ENCODE data around the gene STIM1. TPM values are rescaled to one million over a fixed set of nuclear protein-coding genes. Genes with fewer than 3 reads are reported as not detected.
A peak's percentile ranks its signal among the peaks of the same experiment; 100 is the strongest.

The STIM1 gene
- total and polyA plus RNA-seq, 7 donors: 52.1 to 147 (median 109) TPM

DNA sequence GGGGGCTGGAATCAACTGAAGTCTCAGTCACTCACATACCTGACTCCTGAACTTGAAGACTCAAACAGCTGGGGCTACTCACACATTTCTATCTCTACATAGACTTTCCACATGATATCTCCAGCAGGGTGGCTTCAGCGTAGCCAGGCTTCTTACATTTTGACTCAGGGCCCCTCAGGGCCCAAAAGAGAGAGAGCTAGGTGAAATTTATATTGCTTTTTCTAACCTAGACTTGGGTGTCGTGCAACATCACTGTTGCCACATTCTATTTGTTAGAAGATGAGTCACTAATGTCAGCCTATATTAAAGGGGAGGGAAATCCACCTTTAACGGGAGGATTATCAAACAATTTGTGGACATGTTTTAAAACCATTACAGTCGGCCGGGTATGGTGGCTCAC is 167.2 kb downstream of the STIM1 start:
- DNase-seq (no peak), ATAC-seq (peak in 1 of 4 donors; percentile 26)
- no peaks in the 10 kb centered on the region for H3K36me3 ChIP-seq (ENCODE audit: insufficient read depth in 1 of 2, low read depth in 1 of 2)
- H3K4me1 ChIP-seq: peaks cover 32% of the 10 kb centered on the region
- no peak overlapping the region for H3K4me3 ChIP-seq
- no peaks in the 10 kb centered on the region for H3K27me3 ChIP-seq (ENCODE audit: insufficient read depth in 3 of 3, low read length in 2 of 3)
- 92 to 93% (median 92%) methylated on average over 5 of the region's 5 CpGs for WGBS, 3 donors
- no peak overlapping the region for H3K27ac ChIP-seq
- no peaks in the 10 kb centered on the region for H3K9me3 ChIP-seq
- TF ChIP-seq, protein P1, sequence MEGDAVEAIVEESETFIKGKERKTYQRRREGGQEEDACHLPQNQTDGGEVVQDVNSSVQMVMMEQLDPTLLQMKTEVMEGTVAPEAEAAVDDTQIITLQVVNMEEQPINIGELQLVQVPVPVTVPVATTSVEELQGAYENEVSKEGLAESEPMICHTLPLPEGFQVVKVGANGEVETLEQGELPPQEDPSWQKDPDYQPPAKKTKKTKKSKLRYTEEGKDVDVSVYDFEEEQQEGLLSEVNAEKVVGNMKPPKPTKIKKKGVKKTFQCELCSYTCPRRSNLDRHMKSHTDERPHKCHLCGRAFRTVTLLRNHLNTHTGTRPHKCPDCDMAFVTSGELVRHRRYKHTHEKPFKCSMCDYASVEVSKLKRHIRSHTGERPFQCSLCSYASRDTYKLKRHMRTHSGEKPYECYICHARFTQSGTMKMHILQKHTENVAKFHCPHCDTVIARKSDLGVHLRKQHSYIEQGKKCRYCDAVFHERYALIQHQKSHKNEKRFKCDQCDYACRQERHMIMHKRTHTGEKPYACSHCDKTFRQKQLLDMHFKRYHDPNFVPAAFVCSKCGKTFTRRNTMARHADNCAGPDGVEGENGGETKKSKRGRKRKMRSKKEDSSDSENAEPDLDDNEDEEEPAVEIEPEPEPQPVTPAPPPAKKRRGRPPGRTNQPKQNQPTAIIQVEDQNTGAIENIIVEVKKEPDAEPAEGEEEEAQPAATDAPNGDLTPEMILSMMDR (IDR thresholded peaks at IDR 0.05): no peak
- intact Hi-C loops (cut with DNase I): no loop called here

DNA sequence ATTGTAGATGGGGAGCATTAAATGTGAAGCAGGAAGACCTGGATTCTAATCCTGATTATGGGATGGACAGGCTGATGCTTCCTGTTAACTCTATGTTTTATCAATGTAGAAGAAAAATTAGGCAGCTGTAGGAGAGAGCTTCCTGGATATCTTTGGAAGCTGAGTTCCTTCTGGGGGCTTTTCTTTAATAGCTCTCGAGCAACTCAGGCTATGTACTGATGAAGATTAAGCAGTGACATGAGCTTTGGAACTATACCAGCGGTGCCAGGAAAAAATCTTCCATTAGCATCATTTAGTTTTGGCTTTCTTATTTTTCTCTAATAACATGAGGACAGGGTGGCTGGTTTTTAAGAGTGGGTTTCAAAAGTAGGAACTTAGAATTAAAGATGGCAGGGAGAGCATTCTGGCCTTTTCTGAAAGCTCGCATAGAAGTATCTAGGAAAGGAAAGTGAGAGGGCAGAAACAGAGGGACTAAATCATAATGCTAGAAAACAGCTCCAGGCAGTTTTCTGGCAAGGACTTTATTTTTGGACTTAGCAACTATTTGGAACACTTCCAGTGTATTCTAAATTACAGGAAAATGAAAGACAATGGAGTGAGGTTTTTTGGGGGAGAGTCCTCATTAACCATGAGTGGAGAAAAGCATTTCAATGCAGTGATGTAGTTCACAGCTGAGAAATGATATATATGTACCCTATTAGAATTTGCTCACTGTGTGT is 169.9 kb downstream of the STIM1 start:
- WGBS, 3 donors: 16 to 21% (median 17%) methylated on average over 3 of the region's 3 CpGs
- peak overlapping the region; percentile 23 for H3K4me3 ChIP-seq
- intact Hi-C loops (cut with DNase I): no loop called here
- DNase-seq (no peak), ATAC-seq (peak in 2 of 4 donors; percentile 23 to 43)
- H3K27ac ChIP-seq: peak overlapping the region; percentile 72
- H3K9me3 ChIP-seq: no peaks in the 10 kb centered on the region
- H3K27me3 ChIP-seq (ENCODE audit: insufficient read depth in 3 of 3, low read length in 2 of 3): no peaks in the 10 kb centered on the region
- peaks cover 36% of the 10 kb centered on the region for H3K4me1 ChIP-seq
- TF ChIP-seq, protein P1 (IDR thresholded peaks at IDR 0.05): no peak
- H3K36me3 ChIP-seq (ENCODE audit: insufficient read depth in 1 of 2, low read depth in 1 of 2): no peaks in the 10 kb centered on the region

DNA sequence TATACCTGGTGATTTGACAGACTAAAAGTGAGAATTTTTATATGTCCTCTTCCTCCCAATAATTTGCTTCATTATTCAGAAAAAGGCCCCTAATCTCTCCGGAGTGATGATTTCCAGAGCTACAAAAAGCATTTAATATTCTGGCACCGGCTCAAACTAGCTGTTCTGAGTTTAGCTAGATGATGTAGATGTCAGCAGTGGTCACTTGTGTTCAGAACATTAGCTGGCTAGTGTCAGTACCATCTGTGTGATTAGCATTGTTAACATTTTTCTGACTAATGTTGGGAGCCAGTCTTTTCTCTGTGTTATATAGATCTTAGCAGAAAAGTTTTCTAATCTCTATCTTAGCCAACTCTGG is 170.5 kb downstream of the STIM1 start:
- WGBS, 3 donors: 1 to 8% (median 4%) methylated on average over 2 of the region's 2 CpGs
- H3K36me3 ChIP-seq (ENCODE audit: insufficient read depth in 1 of 2, low read depth in 1 of 2): no peaks in the 10 kb centered on the region
- H3K27ac ChIP-seq: peak overlapping the region; percentile 72
- ATAC-seq (peak; percentile 57 to 80 (median 66)), DNase-seq (no peak)
- no peaks in the 10 kb centered on the region for H3K9me3 ChIP-seq
- peak overlapping the region; percentile 23 for H3K4me3 ChIP-seq
- intact Hi-C loops (cut with DNase I): no loop called here
- peaks cover 36% of the 10 kb centered on the region for H3K4me1 ChIP-seq
- no peaks in the 10 kb centered on the region for H3K27me3 ChIP-seq (ENCODE audit: insufficient read depth in 3 of 3, low read length in 2 of 3)
- TF ChIP-seq, protein P1 (IDR thresholded peaks at IDR 0.05): no peak

DNA sequence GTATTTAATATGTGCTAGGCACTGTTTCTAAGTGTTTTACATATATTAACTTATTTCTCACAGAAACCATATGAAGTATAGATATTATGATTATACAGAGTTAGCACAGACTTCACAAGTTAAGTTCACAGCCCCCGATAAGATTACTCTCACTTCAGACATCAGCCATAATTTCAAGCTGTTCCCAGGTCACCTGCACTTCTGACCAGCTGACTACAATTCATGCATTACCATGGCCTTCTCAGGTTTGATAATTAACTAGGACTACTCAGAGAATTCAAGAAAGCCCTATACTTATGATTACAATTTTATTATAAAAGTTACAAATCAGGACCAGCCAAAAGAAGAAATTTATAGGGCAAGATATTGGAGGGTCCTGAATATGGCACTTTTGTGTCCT is 170.9 kb downstream of the STIM1 start:
- peak overlapping the region; percentile 23 for H3K4me3 ChIP-seq
- H3K36me3 ChIP-seq (ENCODE audit: insufficient read depth in 1 of 2, low read depth in 1 of 2): no peaks in the 10 kb centered on the region
- DNase-seq (no peak), ATAC-seq (no peak)
- H3K27ac ChIP-seq: peak overlapping the region; percentile 72
- H3K9me3 ChIP-seq: no peaks in the 10 kb centered on the region
- 69 to 75% (median 74%) methylated on average over 1 of the region's 1 CpG for WGBS, 3 donors
- TF ChIP-seq, protein P1 (IDR thresholded peaks at IDR 0.05): no peak
- no peaks in the 10 kb centered on the region for H3K27me3 ChIP-seq (ENCODE audit: insufficient read depth in 3 of 3, low read length in 2 of 3)
- H3K4me1 ChIP-seq: peaks cover 36% of the 10 kb centered on the region
- intact Hi-C loops (cut with DNase I): no loop called here

DNA sequence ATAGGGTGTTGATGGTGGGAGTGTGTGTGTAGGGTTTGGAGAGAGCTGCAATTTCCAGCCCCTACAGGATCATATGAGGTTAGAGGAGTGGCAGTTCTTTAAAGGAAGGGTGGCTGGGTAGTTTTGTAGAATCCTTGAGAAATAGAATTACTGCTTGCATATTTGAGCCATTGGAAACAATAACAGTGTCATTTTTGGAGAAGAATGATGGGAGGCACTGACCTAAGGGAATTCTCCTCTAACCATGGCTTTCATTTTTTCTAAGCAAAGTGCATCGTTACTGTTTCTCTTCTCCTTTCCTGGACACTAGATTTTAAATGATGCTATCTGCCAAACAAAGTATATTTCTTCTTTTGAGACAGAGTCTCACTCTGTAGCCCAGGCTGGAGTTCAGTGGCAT is 172.3 kb downstream of the STIM1 start:
- H3K27me3 ChIP-seq (ENCODE audit: insufficient read depth in 3 of 3, low read length in 2 of 3): no peaks in the 10 kb centered on the region
- H3K36me3 ChIP-seq (ENCODE audit: insufficient read depth in 1 of 2, low read depth in 1 of 2): no peaks in the 10 kb centered on the region
- TF ChIP-seq, protein P1 (IDR thresholded peaks at IDR 0.05): no peak
- DNase-seq (no peak), ATAC-seq (no peak)
- 88 to 92% (median 88%) methylated on average over 1 of the region's 1 CpG for WGBS, 3 donors
- peaks cover 36% of the 10 kb centered on the region for H3K4me1 ChIP-seq
- no peak overlapping the region for H3K4me3 ChIP-seq
- H3K27ac ChIP-seq: no peak overlapping the region
- intact Hi-C loops (cut with DNase I): no loop called here
- H3K9me3 ChIP-seq: no peaks in the 10 kb centered on the region

Measured in psoas muscle (tissue), 8 donors.